Dendritic cell treated with granulocyte-macrophage colony-stimulating factor and Interleukin-4, amounts not matched to agents 40 ng/mL and 50 ng/mL, for 4 days (primary cell): ENCODE data around the gene C5orf24.
A peak's percentile ranks its signal among the peaks of the same experiment; 100 is the strongest.

Source experiments
- H3K27ac Mint-ChIP-seq: one replicate; pipeline ENCODE4 v1.8.0; 2022; ENCODE audit warnings: mild to moderate bottlenecking, mixed read lengths
- H3K27me3 Mint-ChIP-seq: one replicate; pipeline ENCODE4 v1.8.0; 2022; ENCODE audit warnings: mild to moderate bottlenecking, mixed read lengths
- H3K36me3 Mint-ChIP-seq: one replicate; pipeline ENCODE4 v1.8.0; 2022; ENCODE audit warnings: low read depth, mixed read lengths
- H3K4me1 Mint-ChIP-seq: one replicate; pipeline ENCODE4 v1.8.0; 2022; ENCODE audit warnings: low read depth, mixed read lengths
- H3K4me3 Mint-ChIP-seq: one replicate; pipeline ENCODE4 v1.8.0; 2022; ENCODE audit warnings: mild to moderate bottlenecking, moderate library complexity, mixed read lengths
- H3K9me3 Mint-ChIP-seq: one replicate; pipeline ENCODE4 v1.8.0; 2022; ENCODE audit warnings: mixed read lengths
- intact Hi-C: fragments of 100-400 bp; cut with micrococcal nuclease; formaldehyde crosslinking; loops from one replicate; pipeline ENCODE4 v1.15.0; 2022

C5orf24 gene

GRCh38 chr5:134845852-134846640 is at the start of gene C5orf24:
C5orf24 (plus strand) TSS chr5:134845968; CDS start chr5:134854901, 8,933 bp downstream.
- H3K9me3 Mint-ChIP-seq: no peaks in the 10 kb centered on the region
- peaks cover 21% of the 10 kb centered on the region for H3K4me1 Mint-ChIP-seq
- H3K4me3 Mint-ChIP-seq: peak within 1 kb of the TSS; percentile 87
- H3K36me3 Mint-ChIP-seq: peaks cover 60% of the 10 kb centered on the region
- H3K27me3 Mint-ChIP-seq: no peaks in the 10 kb centered on the region
- peak within 1 kb of the TSS; percentile 96 for H3K27ac Mint-ChIP-seq
- intact Hi-C loops: loop anchor here (1.0 to 5.0 kb wide), 3 partner anchors 28 to 109 kb away; partner anchors contain the start of genes CAMLG, PCBD2 and TXNDC15

- Mint-ChIP-seq H3K4me3 (no peak overlapping the region), H3K36me3 (peaks cover 93% of the 10 kb centered on the region), H3K9me3 (no peaks in the 10 kb centered on the region), H3K27me3 (no peaks in the 10 kb centered on the region), H3K4me1 (no peaks in the 10 kb centered on the region), H3K27ac (no peak overlapping the region)
- intact Hi-C loops: no loop called here
Observed at GRCh38 chr5:134798468-134798867, 47.3 kb upstream of the C5orf24 start.

- peaks cover 88% of the 10 kb centered on the region for H3K36me3 Mint-ChIP-seq
- H3K27ac Mint-ChIP-seq: no peak overlapping the region
- H3K9me3 Mint-ChIP-seq: no peaks in the 10 kb centered on the region
Observed at GRCh38 chr5:134803821-134804220, 41.9 kb upstream of the C5orf24 start.

GRCh38 chr5:134813407-134813806 is 32.4 kb upstream of the C5orf24 start:
- intact Hi-C loops: no loop called here
- H3K4me3 Mint-ChIP-seq: no peak overlapping the region
- peaks cover 9% of the 10 kb centered on the region for H3K4me1 Mint-ChIP-seq
- H3K36me3 Mint-ChIP-seq: peaks cover 76% of the 10 kb centered on the region
- no peak overlapping the region for H3K27ac Mint-ChIP-seq
- H3K27me3 Mint-ChIP-seq: no peaks in the 10 kb centered on the region
- H3K9me3 Mint-ChIP-seq: no peaks in the 10 kb centered on the region

More at GRCh38 chr5:134803821-134804220, 41.9 kb upstream of the C5orf24 start:
- Mint-ChIP-seq H3K4me1 (no peaks in the 10 kb centered on the region), H3K27me3 (no peaks in the 10 kb centered on the region), H3K4me3 (no peak overlapping the region)
- intact Hi-C loops: no loop called here

GRCh38 chr5:134813827-134814226 is 31.9 kb upstream of the C5orf24 start:
- Mint-ChIP-seq H3K9me3 (no peaks in the 10 kb centered on the region), H3K27me3 (no peaks in the 10 kb centered on the region), H3K27ac (no peak overlapping the region), H3K4me1 (peaks cover 9% of the 10 kb centered on the region), H3K4me3 (no peak overlapping the region), H3K36me3 (peaks cover 76% of the 10 kb centered on the region)
- intact Hi-C loops: no loop called here

GRCh38 chr5:134817006-134817405 is 28.8 kb upstream of the C5orf24 start:
- H3K4me1 Mint-ChIP-seq: peaks cover 9% of the 10 kb centered on the region
- H3K36me3 Mint-ChIP-seq: peaks cover 88% of the 10 kb centered on the region
- H3K9me3 Mint-ChIP-seq: no peaks in the 10 kb centered on the region
- intact Hi-C loops: no loop called here
- no peaks in the 10 kb centered on the region for H3K27me3 Mint-ChIP-seq
- no peak overlapping the region for H3K27ac Mint-ChIP-seq
- H3K4me3 Mint-ChIP-seq: no peak overlapping the region

- H3K36me3 Mint-ChIP-seq: peaks cover 87% of the 10 kb centered on the region
- no peak overlapping the region for H3K27ac Mint-ChIP-seq
- H3K4me3 Mint-ChIP-seq: no peak overlapping the region
- peaks cover 1% of the 10 kb centered on the region for H3K4me1 Mint-ChIP-seq
- intact Hi-C loops: no loop called here
- no peaks in the 10 kb centered on the region for H3K9me3 Mint-ChIP-seq
- H3K27me3 Mint-ChIP-seq: no peaks in the 10 kb centered on the region
Observed at GRCh38 chr5:134818776-134819175, 27.0 kb upstream of the C5orf24 start.

- Mint-ChIP-seq H3K9me3 (no peaks in the 10 kb centered on the region), H3K27me3 (no peaks in the 10 kb centered on the region), H3K4me3 (no peak overlapping the region), H3K27ac (no peak overlapping the region), H3K36me3 (peaks cover 87% of the 10 kb centered on the region), H3K4me1 (no peaks in the 10 kb centered on the region)
- intact Hi-C loops: no loop called here
Observed at GRCh38 chr5:134819407-134819963, 26.3 kb upstream of the C5orf24 start.

- Mint-ChIP-seq H3K36me3 (peaks cover 88% of the 10 kb centered on the region), H3K9me3 (no peaks in the 10 kb centered on the region)
Observed at GRCh38 chr5:134821841-134822240, 23.9 kb upstream of the C5orf24 start.

GRCh38 chr5:134824681-134825080 is 21.1 kb upstream of the C5orf24 start:
- Mint-ChIP-seq H3K36me3 (peaks cover 82% of the 10 kb centered on the region), H3K4me3 (no peak overlapping the region), H3K27ac (no peak overlapping the region), H3K27me3 (no peaks in the 10 kb centered on the region), H3K4me1 (peaks cover 8% of the 10 kb centered on the region), H3K9me3 (no peaks in the 10 kb centered on the region)
- intact Hi-C loops: no loop called here

More at GRCh38 chr5:134821841-134822240, 23.9 kb upstream of the C5orf24 start:
- Mint-ChIP-seq H3K27me3 (no peaks in the 10 kb centered on the region), H3K4me1 (peaks cover 8% of the 10 kb centered on the region), H3K4me3 (no peak overlapping the region), H3K27ac (no peak overlapping the region)
- intact Hi-C loops: no loop called here

GRCh38 chr5:134825212-134825611 is 20.6 kb upstream of the C5orf24 start:
- Mint-ChIP-seq H3K36me3 (peaks cover 77% of the 10 kb centered on the region), H3K9me3 (no peaks in the 10 kb centered on the region), H3K4me1 (peaks cover 8% of the 10 kb centered on the region), H3K27me3 (no peaks in the 10 kb centered on the region), H3K4me3 (no peak overlapping the region), H3K27ac (no peak overlapping the region)
- intact Hi-C loops: no loop called here

GRCh38 chr5:134833340-134834032 is 12.3 kb upstream of the C5orf24 start:
- no peaks in the 10 kb centered on the region for H3K9me3 Mint-ChIP-seq
- no peaks in the 10 kb centered on the region for H3K4me1 Mint-ChIP-seq
- H3K27ac Mint-ChIP-seq: no peak overlapping the region
- intact Hi-C loops: no loop called here
- no peaks in the 10 kb centered on the region for H3K27me3 Mint-ChIP-seq
- H3K4me3 Mint-ChIP-seq: no peak overlapping the region
- H3K36me3 Mint-ChIP-seq: peaks cover 61% of the 10 kb centered on the region

- H3K27ac Mint-ChIP-seq: no peak overlapping the region
- no peaks in the 10 kb centered on the region for H3K4me1 Mint-ChIP-seq
- no peaks in the 10 kb centered on the region for H3K9me3 Mint-ChIP-seq
- H3K27me3 Mint-ChIP-seq: no peaks in the 10 kb centered on the region
- peaks cover 74% of the 10 kb centered on the region for H3K36me3 Mint-ChIP-seq
- H3K4me3 Mint-ChIP-seq: no peak overlapping the region
- intact Hi-C loops: no loop called here
Observed at GRCh38 chr5:134835623-134836022, 10.1 kb upstream of the C5orf24 start.

GRCh38 chr5:134837530-134838181 is 8.1 kb upstream of the C5orf24 start:
- Mint-ChIP-seq H3K36me3 (peaks cover 63% of the 10 kb centered on the region), H3K27ac (no peak overlapping the region), H3K4me1 (no peaks in the 10 kb centered on the region), H3K9me3 (no peaks in the 10 kb centered on the region), H3K4me3 (no peak overlapping the region), H3K27me3 (no peaks in the 10 kb centered on the region)
- intact Hi-C loops: no loop called here
